Measurements from ENCODE around the gene MRPL24.

The MRPL24 gene

DNA sequence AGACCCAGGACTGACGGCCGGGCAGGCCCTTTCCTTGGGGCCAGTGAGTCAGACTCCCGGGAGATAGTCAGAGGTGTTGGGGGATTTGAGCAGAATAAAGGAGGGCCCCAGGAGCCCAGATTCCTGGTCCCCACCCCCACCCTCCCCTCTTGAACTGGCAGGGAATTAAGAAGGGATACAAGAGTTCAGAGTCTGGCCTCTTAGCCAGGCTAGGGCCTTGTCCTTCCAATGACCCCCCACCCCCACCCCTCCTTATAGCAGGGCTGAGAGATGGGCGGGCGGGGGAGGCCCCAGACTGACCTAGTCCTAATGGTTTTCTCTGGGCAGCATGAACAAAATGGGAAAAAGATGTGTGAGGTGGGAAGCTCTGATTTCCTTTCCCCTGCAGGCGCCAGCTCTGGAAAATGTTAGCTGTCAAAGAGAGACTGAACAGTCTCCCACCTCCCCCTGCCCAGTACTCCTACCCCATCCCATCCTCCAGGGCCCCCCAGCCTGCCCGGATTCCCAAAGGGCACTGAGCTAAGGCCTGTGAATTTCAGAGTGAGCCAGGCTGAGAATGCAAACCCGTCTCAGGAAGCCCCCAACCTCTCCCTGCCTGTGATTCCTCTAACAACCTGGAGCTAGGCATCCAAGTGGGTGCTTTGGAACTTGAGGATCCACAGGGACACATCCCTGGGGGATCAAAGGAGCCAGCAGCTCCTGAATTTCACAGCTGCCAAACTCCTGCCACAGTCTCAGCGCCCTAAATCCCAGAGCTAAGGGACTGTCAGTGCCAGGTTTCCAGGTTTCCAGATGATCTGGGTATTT lies 29.7 kb downstream of the MRPL24 start:
- Mint-ChIP-seq H3K36me3 (peaks cover 4% of the 10 kb centered on the region), H3K9me3 (no peaks in the 10 kb centered on the region), H3K27ac (no peak overlapping the region), H3K27me3 (no peaks in the 10 kb centered on the region), H3K4me3 (no peak overlapping the region), H3K4me1 (peaks cover 9% of the 10 kb centered on the region)

DNA sequence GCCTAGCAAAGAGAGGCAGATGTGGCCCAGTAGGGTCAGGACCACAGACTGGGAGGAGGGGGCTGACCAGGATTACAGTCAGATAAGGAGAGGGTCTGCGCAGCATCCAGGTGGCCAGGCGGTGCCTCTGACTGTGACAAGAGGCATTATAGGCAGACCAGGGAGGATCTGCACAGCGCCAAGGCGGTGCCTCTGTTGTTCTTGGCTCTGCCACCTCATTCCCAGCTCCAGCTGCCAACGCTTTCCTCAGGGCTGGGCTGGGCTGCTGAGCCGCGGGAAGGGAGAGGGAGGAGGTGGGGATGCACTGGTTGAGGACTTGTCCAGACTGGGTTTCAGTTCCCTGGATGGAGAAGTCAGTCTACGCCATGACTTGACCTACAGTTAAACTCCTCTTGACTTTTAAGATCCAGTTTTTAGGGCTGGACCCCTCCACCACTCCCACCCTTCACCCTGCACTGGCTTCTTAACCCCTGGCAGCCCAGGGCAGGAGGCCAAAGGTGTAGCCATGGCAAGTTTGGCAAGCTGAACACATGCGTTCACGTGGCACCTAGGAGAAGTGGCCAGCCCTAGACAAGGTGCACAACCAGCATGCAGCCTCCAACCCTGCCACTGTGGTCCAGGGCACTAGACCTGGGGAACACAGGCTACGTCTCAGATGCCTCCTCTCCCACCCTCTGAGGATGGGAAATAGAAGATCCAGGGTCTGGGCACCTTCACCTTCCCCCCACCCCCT lies 31.0 kb downstream of the MRPL24 start:
- H3K36me3 Mint-ChIP-seq: no peaks in the 10 kb centered on the region
- H3K27ac Mint-ChIP-seq: no peak overlapping the region
- no peaks in the 10 kb centered on the region for H3K9me3 Mint-ChIP-seq
- H3K4me1 Mint-ChIP-seq: peaks cover 16% of the 10 kb centered on the region
- H3K4me3 Mint-ChIP-seq: no peak overlapping the region
- no peaks in the 10 kb centered on the region for H3K27me3 Mint-ChIP-seq

DNA sequence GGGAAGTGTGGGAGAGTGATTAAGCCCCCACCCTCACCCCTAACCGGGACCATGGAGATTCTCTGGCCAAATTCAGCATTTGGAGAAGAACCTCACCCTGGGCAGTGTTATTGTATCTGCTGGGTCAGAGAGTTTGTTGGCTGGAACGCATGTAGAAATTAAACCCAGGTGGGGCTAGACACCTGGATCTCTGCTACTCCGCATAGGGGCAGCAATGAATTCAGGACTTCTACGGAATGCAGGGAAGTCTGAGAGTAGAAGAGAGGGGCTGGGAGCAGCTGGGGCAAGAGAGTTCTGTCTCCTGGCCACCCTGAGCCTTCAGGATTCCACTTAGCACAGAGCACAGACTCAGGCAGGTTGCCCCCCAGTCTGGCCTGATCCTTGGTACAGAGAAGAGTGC lies 31.9 kb downstream of the MRPL24 start:
- Mint-ChIP-seq H3K36me3 (no peaks in the 10 kb centered on the region), H3K27me3 (no peaks in the 10 kb centered on the region), H3K4me1 (peaks cover 16% of the 10 kb centered on the region), H3K4me3 (no peak overlapping the region), H3K27ac (no peak overlapping the region), H3K9me3 (no peaks in the 10 kb centered on the region)

DNA sequence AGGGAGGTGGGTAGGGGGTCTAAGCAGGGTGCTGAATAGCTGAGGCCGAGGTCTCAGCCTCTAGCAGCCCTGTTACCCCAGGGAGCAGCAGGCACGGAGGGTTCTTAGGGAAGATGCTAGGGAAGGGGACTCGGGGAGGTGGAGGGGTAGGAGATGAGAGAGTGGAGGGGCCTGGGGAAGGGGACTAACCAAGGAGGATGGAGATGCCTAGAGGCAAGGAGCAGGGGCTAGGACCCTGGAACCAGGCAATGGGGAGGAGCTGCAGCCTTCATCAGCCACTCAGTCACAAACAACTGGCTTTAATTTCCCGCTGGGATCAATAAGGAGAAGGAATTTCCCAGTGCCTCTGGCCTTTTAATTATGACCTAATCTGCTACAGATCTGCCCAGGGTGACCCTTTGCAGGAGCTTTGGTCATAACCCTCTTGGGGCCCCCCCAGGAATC lies 32.6 kb downstream of the MRPL24 start:
- H3K27ac Mint-ChIP-seq: no peak overlapping the region
- peaks cover 16% of the 10 kb centered on the region for H3K4me1 Mint-ChIP-seq
- H3K9me3 Mint-ChIP-seq: no peaks in the 10 kb centered on the region

DNA sequence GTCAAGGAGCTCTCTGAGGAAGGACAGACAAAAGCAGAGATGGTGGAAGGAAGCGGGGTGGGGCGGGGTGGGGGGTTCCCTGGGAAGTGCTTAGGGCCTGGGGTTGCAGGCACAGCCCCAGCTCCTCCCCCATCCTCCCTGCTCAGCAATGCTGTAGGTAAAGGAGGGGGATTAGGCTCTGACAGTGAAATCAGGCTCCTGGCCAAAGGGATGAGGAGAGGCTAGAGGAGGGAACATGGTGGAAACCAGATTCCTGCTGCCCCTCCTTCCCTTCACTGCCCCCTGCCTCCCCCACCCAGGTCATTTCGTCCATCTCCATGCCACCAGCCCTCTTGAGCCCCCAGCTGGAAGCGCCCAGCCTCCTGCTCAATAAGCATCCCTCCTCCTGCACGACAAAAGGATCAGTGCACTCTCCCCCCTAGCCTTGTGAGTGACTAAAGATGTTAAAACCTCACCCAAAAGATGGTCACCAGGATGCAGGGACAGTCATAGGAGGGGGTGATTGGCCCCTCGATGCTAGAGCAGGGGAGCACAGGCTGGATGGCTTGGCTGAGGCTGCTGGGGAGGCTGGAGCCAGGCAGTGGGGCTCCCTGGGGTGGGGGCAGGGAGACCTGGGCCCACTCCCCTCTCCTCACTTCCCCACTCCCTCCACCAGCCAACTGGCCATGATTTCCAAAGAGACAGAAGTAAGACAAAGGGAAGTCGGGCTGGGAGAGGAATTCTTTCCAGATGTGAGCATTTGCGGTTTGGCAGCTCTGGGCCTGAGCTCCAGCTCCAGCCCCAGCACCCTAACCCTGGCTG lies 33.3 kb downstream of the MRPL24 start:
- H3K4me1 Mint-ChIP-seq: peaks cover 16% of the 10 kb centered on the region
- H3K27ac Mint-ChIP-seq: no peak overlapping the region
- H3K4me3 Mint-ChIP-seq: peak overlapping the region; percentile 59
- H3K36me3 Mint-ChIP-seq: no peaks in the 10 kb centered on the region
- peaks cover 3% of the 10 kb centered on the region for H3K27me3 Mint-ChIP-seq
- no peaks in the 10 kb centered on the region for H3K9me3 Mint-ChIP-seq

More for the DNA sequence above, 32.6 kb downstream of the MRPL24 start:
- H3K27me3 Mint-ChIP-seq: peaks cover 3% of the 10 kb centered on the region
- no peak overlapping the region for H3K4me3 Mint-ChIP-seq
- H3K36me3 Mint-ChIP-seq: no peaks in the 10 kb centered on the region

DNA sequence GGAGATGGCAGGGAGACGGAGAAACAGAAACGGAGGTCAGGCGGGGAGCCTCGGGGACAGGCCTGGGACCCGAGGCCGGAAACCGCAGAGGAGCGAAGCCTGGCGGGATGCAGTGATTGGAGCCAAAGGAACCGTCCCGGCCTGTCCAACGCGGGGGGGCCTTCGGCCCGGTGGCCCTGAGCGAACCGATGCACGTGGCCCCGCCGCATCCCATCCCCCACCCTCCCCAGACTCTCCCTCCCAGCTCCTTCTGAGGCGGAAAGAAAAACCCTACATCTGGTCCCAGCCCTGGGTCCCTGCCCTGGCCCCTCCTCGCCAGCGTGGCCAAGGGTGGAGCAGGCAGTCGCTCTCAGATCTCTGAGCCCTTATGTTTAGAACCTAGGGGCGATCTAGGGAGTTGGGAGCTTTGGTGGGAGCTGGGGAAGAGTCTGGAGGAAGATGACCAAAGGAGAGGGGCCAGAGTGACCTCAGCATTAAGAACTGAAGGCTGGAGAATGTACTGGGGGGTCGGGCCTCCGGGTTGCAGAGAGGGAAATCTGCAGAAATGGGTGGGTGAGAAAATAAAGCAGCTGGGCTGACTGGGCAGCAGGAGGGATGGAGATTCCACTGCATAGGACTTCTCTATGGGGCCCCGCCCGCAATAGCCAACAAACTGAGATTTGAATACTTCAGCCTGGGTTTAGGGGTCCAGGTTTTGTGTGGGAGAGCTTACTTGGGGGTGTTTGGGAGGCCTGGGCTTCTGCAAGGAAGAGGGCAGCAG lies 34.1 kb downstream of the MRPL24 start:
- Mint-ChIP-seq H3K4me3 (peak overlapping the region; percentile 90), H3K4me1 (peaks cover 16% of the 10 kb centered on the region), H3K9me3 (no peaks in the 10 kb centered on the region), H3K36me3 (no peaks in the 10 kb centered on the region), H3K27ac (peak overlapping the region; percentile 46), H3K27me3 (peaks cover 3% of the 10 kb centered on the region)

DNA sequence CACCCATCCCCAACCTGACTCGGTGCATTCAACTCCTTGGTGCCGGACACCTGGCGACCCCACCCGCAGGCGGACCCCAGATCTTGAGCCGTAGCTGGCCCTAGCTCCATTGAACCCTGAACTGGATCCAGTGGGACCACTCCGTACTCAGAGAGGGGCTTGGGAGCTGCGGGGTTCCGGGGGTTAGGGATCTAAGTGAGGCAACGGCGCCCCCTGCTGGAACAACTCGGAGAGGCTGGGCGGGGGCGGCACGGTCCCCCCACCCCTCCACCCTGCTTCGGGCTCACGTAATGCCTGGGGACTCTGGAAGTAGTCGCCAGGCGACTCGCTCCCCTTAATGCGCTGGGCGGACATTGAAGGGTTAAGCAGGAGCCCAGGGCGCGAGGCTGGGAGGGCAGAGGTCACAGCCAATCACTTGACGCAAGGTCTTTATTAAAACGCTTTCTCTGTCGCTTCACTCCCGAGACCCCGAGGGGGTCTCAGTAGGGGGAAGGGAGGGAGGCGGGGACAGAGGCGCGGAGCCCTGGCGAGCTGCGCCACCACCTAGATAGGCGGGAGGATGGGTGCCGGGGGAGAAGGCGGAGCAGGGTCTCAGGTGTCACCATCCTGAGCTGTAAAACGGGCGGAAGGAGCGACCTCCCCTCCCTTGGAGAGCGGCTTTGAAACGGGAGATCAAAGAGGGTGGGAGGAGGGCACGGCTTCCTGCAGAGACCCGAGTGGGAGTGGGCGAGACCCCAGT lies 34.8 kb downstream of the MRPL24 start:
- Mint-ChIP-seq H3K27ac (peak overlapping the region; percentile 90), H3K4me3 (peak overlapping the region; percentile 90), H3K27me3 (peaks cover 3% of the 10 kb centered on the region), H3K36me3 (no peaks in the 10 kb centered on the region), H3K9me3 (no peaks in the 10 kb centered on the region), H3K4me1 (peaks cover 16% of the 10 kb centered on the region)

DNA sequence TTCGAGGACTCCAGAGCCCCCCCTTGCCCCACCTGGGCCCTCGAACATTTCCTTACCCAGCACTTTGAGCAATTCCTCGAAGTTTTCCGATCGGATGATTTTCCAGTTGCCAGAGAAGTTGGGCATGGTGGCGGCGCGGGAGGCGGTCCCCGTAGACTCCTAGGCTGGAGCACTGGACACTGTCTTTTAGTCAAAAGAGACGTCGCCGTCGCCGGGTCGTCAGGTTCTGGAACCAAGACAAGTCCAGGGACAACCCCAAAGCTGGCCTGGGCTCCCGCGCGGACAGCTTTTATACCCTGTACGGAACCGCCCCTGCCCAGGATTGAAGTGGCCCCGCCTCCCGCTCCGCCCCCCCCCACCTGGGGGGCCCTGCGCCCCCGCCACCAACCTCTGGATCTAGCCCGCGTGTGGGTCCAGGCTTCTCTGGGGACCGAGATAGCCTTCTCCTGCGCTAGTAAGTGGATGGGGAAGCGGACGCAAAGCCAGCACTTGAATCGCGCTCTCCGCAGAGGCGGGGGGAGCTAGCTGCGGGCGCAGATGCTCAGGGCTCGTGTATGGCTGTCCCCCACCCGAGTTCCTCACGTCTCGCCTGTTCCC lies 35.5 kb downstream of the MRPL24 start, which contains the start of gene CRABP2:
Gene CRABP2 (minus strand): TSS at position 263 of the 597 bp plus-strand sequence. CDS start 137 bp downstream, at position 126.
- peaks cover 16% of the 10 kb centered on the region for H3K4me1 Mint-ChIP-seq
- H3K27me3 Mint-ChIP-seq: peaks cover 3% of the 10 kb centered on the region
- H3K9me3 Mint-ChIP-seq: no peaks in the 10 kb centered on the region
- no peaks in the 10 kb centered on the region for H3K36me3 Mint-ChIP-seq
- H3K27ac Mint-ChIP-seq: peak within 1 kb of the TSS; percentile 90
- peak within 1 kb of the TSS; percentile 90 for H3K4me3 Mint-ChIP-seq

DNA sequence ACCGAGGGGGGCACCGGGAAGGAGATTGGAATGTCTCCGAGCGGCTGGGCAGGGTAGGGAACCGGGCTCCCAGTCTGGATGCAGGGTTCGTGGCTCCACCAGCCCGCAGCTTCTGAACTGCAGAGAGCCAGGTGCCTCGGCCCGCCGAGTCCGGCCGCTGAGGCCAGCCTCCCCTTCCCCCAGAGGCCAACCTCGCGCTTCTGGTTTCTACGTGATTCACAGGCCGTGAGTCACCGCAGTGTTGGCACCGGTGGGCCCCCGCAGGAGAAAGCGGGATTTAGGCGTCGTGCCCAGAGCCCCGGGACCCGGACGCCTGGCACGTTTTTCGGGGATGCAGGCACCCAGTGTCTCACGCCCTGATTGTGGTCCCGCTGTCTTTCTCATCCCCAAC lies 36.0 kb downstream of the MRPL24 start:
- peak overlapping the region; percentile 72 for H3K4me3 Mint-ChIP-seq
- no peaks in the 10 kb centered on the region for H3K36me3 Mint-ChIP-seq
- H3K4me1 Mint-ChIP-seq: peaks cover 16% of the 10 kb centered on the region
- H3K27me3 Mint-ChIP-seq: peaks cover 3% of the 10 kb centered on the region
- H3K27ac Mint-ChIP-seq: no peak overlapping the region
- no peaks in the 10 kb centered on the region for H3K9me3 Mint-ChIP-seq

DNA sequence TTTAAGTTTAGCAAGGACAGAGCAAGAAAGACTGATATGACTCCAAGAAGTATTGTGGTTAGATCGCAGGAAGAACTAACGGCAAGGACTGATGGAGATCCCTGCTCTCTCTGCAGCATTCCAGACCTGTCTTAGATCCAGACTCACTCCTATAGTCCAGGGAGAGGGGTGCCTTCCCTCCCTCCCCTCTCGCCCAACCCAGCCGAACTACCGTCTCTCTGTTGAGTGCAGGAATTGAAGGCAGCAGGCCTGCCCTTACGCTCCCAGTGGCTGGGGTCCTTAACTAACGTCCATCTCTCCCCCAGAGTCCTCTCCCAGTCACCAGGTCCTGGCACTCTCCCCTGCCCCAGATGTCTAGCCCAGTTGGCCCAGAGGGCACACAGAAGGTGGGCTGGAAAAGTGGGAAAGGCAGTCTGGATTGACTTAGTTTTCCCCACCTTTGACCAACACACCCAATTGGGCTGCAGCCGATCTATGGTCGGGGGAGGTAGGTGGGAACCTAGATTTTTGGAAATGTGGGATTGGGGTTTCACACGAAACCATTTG lies 36.6 kb downstream of the MRPL24 start:
- Mint-ChIP-seq H3K27ac (no peak overlapping the region), H3K27me3 (peaks cover 3% of the 10 kb centered on the region), H3K4me3 (peak overlapping the region; percentile 37), H3K9me3 (no peaks in the 10 kb centered on the region), H3K4me1 (peaks cover 16% of the 10 kb centered on the region), H3K36me3 (peaks cover 2% of the 10 kb centered on the region)

DNA sequence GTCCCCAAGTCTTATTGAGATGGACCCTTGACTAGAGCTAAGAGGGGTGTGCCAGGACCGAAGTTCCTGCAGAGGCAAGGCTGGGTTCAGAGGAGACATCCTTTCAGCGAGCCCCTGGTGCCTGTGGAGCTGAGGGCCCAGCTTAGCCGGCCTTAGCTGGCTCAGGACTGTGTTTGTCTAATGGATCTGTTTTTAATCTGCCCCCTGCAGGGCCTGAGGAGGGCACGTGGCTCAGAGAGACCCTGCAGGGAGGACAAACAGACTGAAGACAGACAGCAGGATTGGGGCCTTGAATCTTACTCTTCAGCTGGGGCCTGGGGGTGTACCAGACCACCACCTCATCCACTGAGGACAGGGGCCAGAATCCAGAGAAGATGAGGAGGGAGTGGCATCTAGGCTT lies 37.1 kb downstream of the MRPL24 start:
- peaks cover 2% of the 10 kb centered on the region for H3K36me3 Mint-ChIP-seq
- no peaks in the 10 kb centered on the region for H3K9me3 Mint-ChIP-seq
- peak overlapping the region; percentile 23 for H3K4me3 Mint-ChIP-seq
- peaks cover 16% of the 10 kb centered on the region for H3K4me1 Mint-ChIP-seq
- peaks cover 3% of the 10 kb centered on the region for H3K27me3 Mint-ChIP-seq
- no peak overlapping the region for H3K27ac Mint-ChIP-seq

DNA sequence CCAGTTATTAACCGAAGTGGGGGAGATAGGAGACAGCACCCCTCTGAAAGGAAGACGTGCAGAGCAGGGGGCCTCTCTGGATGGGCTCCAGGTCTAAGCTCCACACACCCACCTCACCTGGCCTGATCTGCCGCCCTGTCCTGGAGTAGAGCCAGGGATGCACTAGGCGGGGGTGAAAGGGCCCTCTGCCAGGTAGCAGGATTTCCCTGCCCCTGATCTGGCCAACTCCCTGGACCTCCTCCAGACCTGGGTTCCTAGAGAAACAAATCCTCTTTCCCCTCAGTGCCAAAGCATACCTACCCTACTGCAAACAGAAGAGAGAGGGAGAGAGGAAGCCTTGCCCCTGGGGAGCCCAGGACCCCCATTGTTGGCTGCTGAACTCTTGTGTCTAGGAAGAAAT lies 37.6 kb downstream of the MRPL24 start:
- no peak overlapping the region for H3K4me3 Mint-ChIP-seq
- H3K4me1 Mint-ChIP-seq: peaks cover 16% of the 10 kb centered on the region
- no peak overlapping the region for H3K27ac Mint-ChIP-seq
- peaks cover 3% of the 10 kb centered on the region for H3K27me3 Mint-ChIP-seq
- no peaks in the 10 kb centered on the region for H3K9me3 Mint-ChIP-seq
- H3K36me3 Mint-ChIP-seq: peaks cover 2% of the 10 kb centered on the region

DNA sequence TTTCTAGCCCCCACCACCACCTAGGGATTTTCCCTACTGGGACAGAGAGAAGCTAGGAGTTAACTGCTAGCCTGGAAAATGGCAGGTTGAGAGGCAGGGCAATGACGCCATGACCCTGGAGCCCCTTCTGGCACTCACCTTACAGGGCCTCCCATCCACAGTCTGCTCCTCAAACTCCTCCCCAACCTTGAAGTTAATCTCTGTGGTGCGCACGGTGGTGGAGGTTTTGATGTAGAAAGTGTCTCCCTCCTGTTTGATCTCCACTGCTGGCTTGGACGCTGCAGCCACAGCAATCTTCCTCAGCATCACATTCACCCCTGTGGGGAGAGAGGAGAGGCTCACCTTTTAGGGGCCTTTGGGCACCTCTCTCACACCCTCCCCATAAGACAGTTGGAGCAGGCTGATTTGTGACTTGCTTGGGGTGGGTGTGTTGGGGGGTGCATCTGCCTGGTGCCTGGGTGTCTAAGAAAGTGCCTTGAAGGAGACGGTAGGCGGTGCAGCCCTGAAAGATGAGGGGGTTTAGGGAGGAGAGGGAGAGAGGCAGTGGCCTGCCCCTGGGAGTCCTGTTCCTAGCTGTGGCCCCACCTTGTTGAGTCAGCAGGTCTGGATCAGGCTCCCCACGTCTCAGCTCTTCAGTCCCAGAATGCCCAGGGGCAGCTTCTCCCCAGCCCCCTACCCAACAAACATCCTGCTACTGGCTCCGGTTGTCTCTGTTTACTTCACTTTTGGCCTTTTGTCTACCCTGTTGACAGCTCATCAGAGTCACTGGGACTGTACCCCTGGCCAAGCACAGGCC lies 40.0 kb downstream of the MRPL24 start:
- Mint-ChIP-seq H3K27ac (no peak overlapping the region), H3K9me3 (no peaks in the 10 kb centered on the region), H3K36me3 (peaks cover 2% of the 10 kb centered on the region), H3K4me1 (peaks cover 4% of the 10 kb centered on the region), H3K27me3 (peaks cover 4% of the 10 kb centered on the region), H3K4me3 (no peak overlapping the region)

Measured in activated naive CD4-positive, alpha-beta T cell treated with anti-CD3 and anti-CD28 coated beads, Interleukin-2, amount 50 U/mL, for 24 hours (primary cell).